ENCODE results near the gene ANXA4. TPM values are rescaled to one million over a fixed set of nuclear protein-coding genes. Genes with fewer than 3 reads are reported as not detected.
"Not testable (repeated sequence)": the region's sequence is repeated elsewhere in the genome, so short reads cannot be mapped to it uniquely, and the experiment has no call there.

Gene ANXA4
- polyA plus RNA-seq, 4 donors = 255 to 291 (median 256) TPM

DNA sequence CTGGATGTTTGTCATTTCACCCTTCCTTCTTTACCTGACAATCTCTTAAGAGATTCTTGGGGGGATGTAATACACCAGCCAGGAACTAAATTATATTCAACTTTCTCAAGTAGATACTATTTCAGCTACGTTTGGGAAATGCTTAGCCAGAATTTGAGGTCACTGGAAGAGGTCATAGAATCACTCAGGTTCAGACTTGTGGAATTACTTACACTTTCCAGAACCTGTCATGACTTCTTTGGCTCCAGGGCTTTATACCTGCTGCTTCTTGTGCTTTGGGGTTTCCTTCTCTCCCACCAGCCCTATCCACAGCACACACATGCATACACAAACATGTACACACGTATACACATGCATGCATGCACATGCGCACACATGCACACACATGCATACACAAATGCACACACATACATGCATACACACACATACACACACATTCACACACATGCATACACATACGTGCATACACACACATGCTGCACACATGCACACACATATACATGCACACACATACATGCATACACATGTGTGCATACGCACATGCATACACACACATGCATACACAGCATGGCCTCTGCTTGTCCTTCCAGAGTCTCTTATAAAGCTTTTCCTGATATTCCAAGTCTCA lies 23.5 kb upstream of the ANXA4 start:
- no peak for DNase-seq (ENCODE audit: low read depth in 4 of 4, low spot score in 3 of 4)

DNA sequence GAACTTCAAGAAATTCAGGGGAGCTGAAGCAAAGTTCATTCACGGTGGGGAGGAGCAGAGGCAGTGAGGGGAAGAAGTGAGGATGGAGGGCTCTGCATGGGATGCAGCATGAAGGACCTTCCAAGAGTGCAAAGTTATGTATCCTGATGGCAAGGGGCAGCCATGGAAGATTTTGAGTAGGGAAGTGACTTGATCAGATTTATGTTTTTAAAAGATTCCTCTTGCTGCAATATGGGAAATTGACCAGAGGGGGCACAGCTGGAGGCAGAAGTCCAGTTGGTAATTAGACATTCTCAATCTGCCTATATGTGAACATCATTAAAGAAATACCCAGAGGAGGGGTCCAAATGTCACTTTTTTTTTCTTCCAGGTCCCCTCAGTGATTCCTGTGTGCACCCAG lies 21.5 kb upstream of the ANXA4 start:
- DNase-seq (ENCODE audit: low read depth in 4 of 4, low spot score in 3 of 4) = no peak

DNA sequence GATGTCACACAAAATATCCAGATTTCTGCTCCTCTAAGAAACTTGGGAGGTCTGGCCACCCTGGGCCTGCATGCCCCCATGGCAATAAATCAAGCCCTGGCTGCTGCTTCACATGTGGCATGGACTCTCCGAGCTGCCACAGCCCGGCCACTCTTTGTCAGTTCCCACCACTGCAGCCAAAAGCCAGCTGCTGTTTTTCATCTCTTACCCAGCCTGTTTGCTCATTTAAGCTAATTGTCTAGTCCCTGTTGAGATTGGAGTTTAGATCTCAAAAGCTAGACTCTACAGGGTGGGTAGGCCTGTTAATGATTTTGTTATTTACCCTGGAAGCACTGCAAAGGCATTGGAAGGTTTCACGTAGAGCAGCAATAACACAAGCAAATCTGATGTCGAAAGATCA lies 20.9 kb upstream of the ANXA4 start:
- DNase-seq (ENCODE audit: low read depth in 4 of 4, low spot score in 3 of 4) = no peak

DNA sequence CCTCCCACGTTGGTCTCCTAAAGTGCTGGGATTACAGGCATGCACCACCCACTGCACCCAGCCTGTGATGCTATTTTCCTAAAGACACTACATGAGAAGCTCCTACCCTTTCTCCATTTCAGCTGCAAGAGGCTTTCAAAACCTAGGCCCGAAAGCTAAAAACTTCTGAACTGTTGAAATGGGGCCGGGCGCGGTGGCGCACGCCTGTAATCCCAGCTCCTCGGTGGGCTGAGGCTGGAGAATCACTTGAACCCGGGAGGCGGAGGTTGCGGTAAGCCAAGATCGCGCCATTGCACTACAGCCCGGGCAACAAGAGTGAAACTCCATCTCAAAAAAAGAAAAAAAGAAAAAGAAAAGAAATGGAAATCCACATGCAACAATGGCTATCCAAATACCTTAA lies 18.1 kb upstream of the ANXA4 start:
- no peak for DNase-seq (ENCODE audit: low read depth in 4 of 4, low spot score in 3 of 4)

DNA sequence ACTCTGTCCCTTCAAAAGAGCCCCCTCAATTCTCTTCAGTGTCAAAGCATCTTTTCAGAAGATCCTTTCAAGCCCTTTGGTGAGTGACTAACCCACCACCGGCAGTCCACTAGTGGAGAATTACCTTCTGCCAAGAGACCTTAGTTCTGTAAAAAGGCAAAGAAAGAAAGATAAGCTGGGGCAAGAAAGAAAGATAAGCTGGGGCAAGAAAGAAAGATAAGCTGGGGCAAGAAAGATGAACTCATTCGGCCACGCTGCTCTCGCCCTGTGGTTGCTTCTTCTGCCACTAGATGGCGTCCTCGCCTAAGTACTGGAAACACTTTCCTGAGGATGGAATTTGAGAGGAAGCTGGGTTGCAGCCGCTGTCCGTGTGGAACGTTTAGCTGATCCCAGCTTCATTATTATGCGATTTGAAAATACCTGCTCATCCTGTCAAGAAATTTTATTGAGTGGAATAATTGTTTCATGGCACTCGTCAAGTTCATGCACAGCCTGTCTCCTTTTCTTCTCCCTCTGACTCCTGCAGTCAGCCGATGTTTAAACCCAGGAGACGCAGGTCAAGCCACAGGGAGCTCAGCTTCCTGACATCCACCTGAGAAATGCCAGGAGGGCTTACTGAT lies 17.3 kb upstream of the ANXA4 start:
- peak; percentile 66 to 78 (median 71) for DNase-seq (ENCODE audit: low read depth in 4 of 4, low spot score in 3 of 4)

DNA sequence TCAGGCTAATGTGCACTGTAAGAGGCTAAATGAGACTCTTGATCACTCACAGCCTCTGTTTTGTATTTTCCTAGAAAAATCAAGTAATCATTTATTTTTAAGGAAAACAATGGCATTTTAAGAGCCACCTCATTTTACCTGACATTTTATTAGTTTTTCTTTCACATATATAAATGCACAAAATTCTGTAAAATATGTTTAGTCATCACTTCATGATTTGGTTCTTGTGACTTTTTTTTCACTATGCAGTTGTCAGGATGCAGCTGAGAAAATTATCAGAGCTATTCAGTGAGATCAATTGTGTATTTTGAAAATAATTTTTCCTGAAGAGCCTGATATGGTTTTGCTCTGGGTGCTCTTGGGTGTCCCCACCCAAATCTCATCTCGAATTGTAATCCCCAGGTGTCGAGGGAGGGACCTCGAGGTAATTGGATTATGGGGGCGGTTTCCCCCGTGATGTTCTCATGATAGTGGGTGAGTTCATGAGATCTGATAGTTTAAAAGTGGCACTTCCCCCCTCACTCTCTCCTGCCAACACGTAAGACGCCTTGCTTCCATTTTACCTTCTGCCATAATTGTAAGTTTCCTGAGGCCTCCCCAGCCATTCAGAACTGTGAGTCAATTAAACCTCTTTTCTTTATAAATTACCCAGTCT lies 16.1 kb upstream of the ANXA4 start:
- no peak for DNase-seq (ENCODE audit: low read depth in 4 of 4, low spot score in 3 of 4)

DNA sequence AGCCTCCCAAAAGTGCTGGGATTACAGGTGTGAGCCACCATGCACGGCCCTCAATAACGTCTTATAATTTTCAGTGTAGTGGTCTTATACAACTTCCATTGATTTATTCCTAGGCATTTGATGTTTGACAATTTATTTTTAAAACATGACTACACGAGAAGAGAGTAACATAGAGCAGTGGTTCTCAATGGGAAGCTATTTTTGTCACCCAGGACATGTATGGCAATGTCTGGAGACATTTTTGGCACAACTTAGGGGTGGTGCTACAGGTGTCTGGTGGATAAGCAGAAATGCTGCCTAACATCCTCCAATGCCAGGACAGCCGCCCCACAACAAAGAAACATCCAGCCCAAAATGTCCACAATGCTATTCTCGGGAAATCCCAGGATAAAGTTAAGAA lies 12.7 kb upstream of the ANXA4 start:
- no peak for DNase-seq (ENCODE audit: low read depth in 4 of 4, low spot score in 3 of 4)

DNA sequence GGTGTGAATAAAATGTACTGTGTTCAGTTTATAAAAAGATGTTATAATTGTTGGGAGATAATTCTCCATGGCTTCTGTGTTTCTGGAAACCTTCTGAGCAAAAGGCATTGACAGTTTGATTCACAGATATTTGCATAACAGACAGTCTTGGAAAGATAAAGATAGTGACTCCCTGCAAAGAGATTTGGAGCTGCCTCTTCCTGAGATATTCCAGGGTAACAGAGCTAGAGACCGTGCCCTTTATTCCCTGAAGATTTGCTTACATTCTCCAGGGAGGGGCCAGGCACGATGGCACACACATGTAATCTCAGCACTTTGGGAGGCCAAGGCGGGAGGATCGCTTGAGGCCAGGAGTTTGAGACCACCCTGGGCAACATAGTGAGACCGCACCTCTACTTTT lies 12.2 kb upstream of the ANXA4 start:
- no peak for DNase-seq (ENCODE audit: low read depth in 4 of 4, low spot score in 3 of 4)

DNA sequence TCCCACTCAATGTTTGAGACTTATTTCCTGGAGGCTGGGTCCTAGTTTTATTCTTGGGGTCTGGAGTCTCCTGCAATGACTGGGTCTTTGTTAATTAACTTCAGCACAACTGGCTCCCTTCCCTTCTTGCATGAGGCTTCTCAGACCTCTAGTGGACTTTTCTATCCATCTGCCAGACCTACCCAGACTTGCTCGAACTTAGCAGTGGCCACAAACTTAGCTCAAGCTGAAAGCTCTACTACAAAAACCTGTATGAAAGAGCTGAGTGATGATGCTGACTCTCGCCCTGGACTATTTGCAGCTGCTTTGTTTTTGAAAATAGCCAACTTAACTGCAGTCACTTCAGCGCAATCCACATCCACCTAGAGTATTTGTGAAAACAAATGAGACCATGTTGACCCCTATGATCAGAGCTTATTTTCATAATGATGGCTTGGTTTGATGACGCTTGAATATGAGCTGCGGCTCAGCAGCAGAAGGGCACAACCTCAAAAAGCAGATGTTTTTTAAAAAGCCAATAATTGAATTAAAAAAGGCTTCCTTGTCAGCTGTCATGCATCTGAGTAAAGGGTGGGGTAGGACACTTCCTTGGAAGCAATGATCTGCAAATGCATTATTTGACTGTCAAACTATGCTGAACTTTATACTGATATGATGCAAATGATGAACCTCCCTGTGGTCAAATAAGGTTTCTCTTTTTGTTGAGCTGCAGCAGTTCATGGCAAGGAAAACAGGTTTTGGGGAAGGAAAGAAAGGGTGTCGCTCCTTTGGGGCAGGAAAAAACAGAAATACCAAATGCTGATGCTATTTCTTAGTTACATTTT lies 10.6 kb upstream of the ANXA4 start:
- no peak for DNase-seq (ENCODE audit: low read depth in 4 of 4, low spot score in 3 of 4)

DNA sequence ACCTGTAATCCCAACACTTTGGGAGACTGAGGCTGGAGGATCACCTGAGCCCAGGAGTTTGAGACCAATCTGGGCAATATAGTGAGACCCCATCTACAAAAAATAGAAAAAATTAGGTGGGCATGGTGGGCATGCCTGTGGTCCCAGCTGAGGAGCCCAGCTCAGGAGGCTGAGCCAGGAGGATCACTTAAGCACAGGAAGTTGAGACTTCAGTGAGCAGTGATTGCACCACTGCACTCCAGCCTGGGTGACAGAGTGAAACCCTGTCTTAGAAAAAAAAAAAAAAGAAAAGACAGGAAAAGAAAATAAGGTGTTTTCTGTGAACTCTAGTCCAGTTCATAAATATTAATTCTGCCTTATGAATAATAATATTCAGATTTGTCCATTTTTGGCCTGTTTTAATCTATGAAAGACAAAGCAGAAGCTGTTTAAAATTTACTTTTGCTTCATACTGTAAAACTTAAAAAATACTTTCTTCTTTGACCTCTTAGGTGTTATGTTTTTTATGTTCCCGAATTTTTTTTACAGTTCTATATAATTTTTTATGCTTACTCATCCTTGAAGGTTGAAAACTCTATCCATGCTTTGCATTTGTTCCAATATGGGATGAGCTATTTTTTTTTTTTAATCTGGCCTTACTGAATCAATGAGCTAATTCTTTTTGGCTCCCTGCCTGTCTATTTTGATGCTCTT lies 8.4 kb upstream of the ANXA4 start:
- DNase-seq (ENCODE audit: low read depth in 4 of 4, low spot score in 3 of 4) = no peak

DNA sequence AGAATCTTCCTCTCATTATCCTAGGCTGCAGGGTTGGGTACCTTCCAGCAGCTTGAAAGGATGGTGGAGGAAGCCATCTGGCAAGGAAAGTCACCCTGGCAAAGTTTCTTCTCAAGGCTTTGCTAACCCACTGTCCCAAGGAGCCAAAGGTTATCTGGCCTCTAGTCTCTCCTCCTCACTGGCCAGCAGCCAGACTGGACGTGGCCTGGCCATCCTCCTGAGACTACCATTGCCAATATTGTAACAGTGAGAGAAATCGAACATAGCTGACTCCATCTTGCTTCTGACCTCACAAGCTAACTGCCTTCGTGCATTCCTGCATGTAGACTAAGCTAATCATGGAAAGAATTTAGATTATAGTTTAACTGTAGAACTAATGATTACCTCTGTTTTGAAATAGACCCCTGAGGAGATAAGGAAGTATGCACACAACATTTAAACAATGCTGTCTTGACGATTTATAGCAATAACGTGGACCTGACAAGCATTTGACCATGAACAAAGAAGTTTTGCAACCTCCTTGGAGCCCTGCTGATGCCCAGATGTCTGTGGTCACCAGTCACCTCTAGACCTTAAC lies 7.8 kb upstream of the ANXA4 start:
- DNase-seq (ENCODE audit: low read depth in 4 of 4, low spot score in 3 of 4) = no peak

DNA sequence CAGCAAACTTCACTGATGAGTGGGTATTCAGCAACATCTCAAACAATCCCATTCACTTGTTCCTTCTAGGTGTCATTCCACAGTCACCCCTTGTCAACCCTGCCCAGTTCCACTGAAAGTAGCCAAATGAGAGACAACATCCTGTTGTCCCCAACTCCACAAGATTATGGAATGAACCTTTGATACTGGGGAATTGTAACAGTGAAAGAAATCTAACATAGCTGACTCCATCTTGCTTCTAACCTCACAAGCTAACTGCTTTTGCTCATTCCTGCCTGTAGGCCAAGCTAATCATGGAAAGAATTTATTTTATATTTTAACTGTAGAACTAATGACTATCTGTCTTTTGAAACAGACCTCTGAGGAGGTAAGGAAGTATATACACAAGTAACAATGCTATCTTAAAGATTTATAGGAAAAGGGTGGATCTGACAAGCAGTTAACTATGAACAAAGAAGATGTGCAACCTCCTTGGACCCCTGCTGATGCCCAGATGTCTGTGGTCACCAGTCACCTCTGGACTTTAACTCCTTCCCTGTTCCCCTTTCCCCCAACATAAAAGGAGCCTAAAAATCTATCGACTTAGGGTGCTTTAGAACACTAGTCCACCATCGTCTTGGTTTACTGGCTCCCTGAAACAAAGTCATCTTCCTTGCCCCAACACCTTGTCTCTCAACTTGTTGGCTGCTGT lies 6.9 kb upstream of the ANXA4 start:
- no peak for DNase-seq (ENCODE audit: low read depth in 4 of 4, low spot score in 3 of 4)

DNA sequence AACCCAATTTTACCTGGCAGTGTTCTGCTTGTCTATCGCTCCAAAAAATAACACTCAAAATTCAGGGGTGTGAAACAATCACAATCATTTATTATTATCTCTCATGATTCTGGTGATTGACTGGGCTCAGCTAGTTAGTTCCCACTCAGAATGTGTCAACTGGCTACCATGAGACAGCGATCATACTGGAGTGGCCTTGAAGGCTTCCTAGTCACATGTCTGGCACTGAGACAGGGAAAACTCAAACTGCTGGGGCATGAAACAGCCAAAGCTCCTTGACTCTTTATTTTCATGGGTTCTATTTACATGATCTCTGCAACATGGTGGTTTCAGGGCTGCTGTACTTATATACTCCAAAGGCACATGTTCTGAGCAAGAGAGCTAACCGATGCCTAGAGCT lies 6.2 kb upstream of the ANXA4 start:
- no peak for DNase-seq (ENCODE audit: low read depth in 4 of 4, low spot score in 3 of 4)

DNA sequence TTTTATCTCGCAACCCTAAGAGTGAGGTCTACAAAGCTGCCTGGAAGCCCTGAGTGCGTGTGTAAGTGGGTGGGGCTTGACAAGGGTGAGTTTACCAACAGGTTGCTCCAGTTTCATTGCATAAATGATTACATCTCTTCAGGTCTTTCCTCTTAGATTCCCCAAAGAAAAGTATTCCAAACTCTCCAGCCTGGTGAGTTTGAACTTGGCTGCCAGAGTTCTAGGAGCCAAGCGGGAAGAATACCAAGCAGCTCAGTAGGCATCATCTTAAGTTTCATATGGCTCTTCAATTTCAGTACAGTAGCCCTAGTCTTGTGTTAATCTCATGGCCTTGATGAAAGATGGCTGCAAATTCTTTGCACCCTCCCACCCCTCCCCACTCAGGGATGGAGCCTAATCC lies 3.8 kb upstream of the ANXA4 start:
- not testable (repeated sequence) for DNase-seq (ENCODE audit: low read depth in 4 of 4, low spot score in 3 of 4)

DNA sequence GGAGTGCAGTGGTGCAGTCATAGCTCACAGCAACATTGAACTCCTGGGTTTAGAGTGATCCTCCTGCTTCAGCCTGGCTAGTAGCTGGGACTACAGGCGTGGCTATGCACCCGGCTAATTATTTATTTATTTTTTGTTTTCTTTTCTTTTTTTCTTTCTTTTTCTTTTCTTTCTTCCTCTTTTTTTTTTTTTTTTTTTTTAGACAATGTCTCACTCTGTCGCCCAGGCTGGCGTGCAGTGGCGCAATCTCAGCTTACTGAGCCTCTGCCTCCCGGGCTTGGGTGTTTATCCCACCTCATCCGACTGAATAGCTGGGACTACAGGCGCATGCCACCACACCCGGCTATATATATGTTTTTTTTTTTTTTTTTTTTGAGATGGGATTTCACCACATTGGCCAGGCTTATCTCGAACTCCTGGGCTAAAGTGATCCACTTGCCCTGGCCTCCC lies 1.4 kb upstream of the ANXA4 start:
- no peak for DNase-seq (ENCODE audit: low read depth in 4 of 4, low spot score in 3 of 4)

DNA sequence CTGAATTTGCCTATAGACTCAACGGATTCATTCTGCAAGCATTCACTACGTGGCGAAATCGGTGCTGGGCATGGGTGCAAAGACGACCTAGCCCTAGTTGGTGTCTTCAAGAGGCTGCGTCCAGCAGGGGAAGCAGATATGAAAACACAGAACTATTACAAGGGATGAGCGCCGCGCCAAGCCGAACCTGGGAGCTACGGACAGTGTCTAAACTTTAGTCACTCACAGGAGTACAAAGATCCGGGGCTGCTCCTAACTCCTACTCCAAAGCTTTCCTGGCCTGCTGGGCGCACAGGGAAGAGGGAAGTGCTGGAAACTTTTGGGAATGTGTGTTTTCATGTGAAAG lies 732 bp upstream of the ANXA4 start:
- peak in 1 of 4 donors; percentile 55 for DNase-seq (ENCODE audit: low read depth in 4 of 4, low spot score in 3 of 4)

DNA sequence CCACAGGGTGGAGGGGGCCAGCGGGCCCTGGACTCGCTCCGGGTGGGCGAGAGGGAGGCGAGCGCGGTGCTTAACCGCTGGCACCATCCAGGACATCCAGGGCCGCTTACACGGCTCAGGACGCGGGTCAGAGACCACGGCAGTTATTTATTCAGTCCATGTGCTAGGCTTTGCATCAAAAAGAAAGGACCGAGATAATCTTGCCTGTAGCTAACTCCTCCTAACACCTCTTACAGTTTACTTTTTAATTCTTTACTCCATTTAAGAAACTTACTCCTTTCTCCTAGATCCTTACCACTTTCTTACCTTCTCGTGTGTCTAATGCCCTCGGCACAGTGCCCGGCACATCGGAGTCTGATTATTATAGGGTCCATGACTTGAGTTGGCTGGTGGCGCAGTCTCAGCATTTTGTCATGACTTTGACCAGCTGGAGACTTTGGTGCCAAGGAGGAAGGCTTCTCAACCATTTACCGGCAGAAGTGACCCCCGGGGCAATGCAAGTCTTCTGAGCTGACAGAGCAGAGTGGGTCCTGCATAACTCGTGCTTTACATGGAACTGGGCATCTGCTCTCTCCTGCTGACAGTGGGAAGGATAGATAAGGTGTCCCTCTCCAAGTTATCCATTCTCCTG lies 503 bp downstream of the ANXA4 start:
- DNase-seq (ENCODE audit: low read depth in 4 of 4, low spot score in 3 of 4) = no peak

DNA sequence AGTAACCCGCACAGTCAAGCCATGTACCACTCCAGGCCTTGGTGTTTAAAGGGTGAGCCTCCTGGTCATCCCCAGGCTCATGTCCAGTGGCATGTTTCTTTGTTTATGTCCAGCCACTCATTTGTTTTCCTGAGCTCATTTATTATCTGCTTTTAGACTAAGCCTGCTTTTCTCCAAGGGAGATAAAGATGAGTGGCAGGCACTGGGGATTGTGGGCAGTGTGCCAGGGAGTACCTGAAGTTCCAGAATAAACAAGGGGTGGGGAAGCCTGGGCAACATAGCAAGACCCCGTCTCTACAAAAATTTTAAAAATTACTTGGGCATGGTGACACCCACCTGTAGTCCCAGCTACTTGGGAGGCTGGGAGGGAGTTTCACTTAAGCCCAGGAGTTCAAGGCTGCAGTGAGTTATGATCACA lies 1.9 kb downstream of the ANXA4 start:
- no peak for DNase-seq (ENCODE audit: low read depth in 4 of 4, low spot score in 3 of 4)

DNA sequence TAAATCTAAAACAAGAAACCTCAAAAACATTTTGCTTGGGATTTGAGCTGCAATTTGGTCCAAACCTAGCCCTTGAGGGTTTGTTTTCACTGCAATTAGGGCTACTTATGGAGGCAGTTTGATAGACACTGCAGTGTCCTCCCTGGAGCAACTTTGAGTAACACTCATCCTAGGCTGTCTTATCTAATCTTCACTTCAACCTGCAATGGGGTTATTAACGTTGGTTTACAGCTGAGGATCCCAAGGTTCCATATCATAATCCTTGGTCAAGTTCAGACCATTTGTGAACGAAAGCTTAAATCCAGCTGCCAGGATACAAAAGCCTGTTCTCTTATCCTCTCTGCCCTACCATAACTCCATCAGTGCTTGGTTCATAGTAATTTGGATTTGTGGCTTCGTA lies 2.5 kb downstream of the ANXA4 start:
- DNase-seq (ENCODE audit: low read depth in 4 of 4, low spot score in 3 of 4) = no peak
